Measurements from ENCODE around the gene ULK4. TPM values are rescaled to one million over a fixed set of nuclear protein-coding genes. Genes with fewer than 3 reads are reported as not detected.

Gene ULK4
- total and polyA plus RNA-seq, 7 donors: 2.1 to 18.6 (median 8.9) TPM

DNA sequence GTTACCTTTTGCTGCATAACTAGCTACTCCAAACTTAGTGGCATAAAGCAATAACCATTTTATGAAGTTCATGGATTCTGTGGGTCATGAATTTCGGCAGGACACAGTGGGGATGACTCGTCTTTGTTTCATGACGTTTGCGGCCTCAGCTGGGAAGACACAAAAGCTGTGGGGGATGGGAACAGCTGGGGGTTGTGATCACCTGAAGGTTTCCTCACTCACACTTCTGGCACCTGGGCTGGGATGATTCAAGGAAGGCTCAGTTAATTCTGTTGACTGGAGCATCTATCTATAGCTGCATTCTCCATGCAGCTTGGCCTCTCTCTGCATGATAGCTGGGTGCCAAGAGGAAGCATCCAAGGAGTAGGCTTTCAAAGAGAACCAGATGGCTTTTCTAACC is 332.8 kb downstream of the ULK4 start:
- TF ChIP-seq CTCF (IDR thresholded peaks at IDR 0.05) (no peak), EP300 (IDR thresholded peaks at IDR 0.05) (no peak), POLR2A (IDR thresholded peaks at IDR 0.05) (no peak)
- intact Hi-C loops (cut with DNase I): no loop called here
- Histone ChIP-seq H3K36me3 (no peaks in the 10 kb centered on the region), H3K27me3 (no peaks in the 10 kb centered on the region), H3K4me3 (no peak overlapping the region), H3K9me3 (no peaks in the 10 kb centered on the region), H3K4me1 (peaks cover 0 to 15% (median 0%) of the 10 kb centered on the region in 4 donors), H3K27ac (no peak overlapping the region)
- WGBS, 2 donors: 86 to 89% methylated on average over 4 of the region's 4 CpGs
- no peak for DNase-seq

DNA sequence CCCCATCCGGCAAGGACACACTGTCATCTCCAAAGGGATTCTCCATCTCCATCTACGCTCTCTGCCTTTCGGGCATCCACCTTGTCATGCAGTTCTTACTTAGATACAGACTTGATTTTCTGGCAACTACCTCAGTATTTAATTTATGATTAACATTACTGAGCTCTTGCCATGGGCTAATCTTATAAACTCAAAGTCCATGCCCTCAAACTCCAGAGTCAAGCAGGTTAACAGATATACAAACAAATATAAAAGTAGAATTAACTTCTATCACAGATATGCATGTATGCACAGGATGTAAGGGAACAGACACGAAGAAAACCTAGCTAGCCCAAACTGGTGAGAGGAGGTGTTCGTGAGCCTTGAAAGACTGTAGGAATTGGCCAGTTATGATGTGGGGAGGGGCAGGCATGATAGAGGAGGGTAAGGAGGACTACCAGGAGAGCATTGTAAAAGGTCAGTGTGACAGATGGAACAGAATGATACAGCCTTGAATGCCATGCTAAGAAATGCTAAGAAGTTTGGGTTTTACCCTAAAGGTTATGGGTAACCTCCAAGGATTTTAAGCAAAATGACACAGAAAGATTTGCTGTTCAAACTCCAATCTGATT is 334.3 kb downstream of the ULK4 start:
- Histone ChIP-seq H3K4me1 (peaks cover 0 to 2% (median 0%) of the 10 kb centered on the region in 4 donors), H3K9me3 (no peaks in the 10 kb centered on the region), H3K27ac (no peak overlapping the region), H3K27me3 (no peaks in the 10 kb centered on the region), H3K36me3 (no peaks in the 10 kb centered on the region), H3K4me3 (no peak overlapping the region)
- no peak for DNase-seq
- intact Hi-C loops (cut with DNase I): no loop called here
- TF ChIP-seq EP300 (IDR thresholded peaks at IDR 0.05) (no peak), CTCF (IDR thresholded peaks at IDR 0.05) (no peak), POLR2AphosphoS5 (IDR thresholded peaks at IDR 0.05) (no peak), POLR2A (IDR thresholded peaks at IDR 0.05) (no peak)
- 57 to 85% methylated on average over 5 of the region's 5 CpGs for WGBS, 2 donors

GRCh38 chr3:41612853-41613252 is 349.1 kb downstream of the ULK4 start:
- H3K27me3 ChIP-seq: no peaks in the 10 kb centered on the region

GRCh38 chr3:41611008-41611407 is 350.9 kb downstream of the ULK4 start:
- WGBS, 2 donors: 96 to 97% methylated on average over 6 of the region's 6 CpGs
- no peaks in the 10 kb centered on the region for H3K27me3 ChIP-seq

More at GRCh38 chr3:41612853-41613252, 349.1 kb downstream of the ULK4 start:
- H3K9me3 ChIP-seq: no peaks in the 10 kb centered on the region
- no peak overlapping the region for H3K4me3 ChIP-seq
- no peak for TF ChIP-seq POLR2AphosphoS5 (IDR thresholded peaks at IDR 0.05)
- no peak for TF ChIP-seq POLR2A (IDR thresholded peaks at IDR 0.05)
- TF ChIP-seq CTCF (IDR thresholded peaks at IDR 0.05): no peak
- TF ChIP-seq EP300 (IDR thresholded peaks at IDR 0.05): no peak
- H3K27ac ChIP-seq: no peak overlapping the region
- no peaks in the 10 kb centered on the region for H3K36me3 ChIP-seq
- intact Hi-C loops (cut with DNase I): no loop called here
- WGBS, 2 donors: 48 to 96% methylated on average over 2 of the region's 2 CpGs
- DNase-seq: no peak
- peaks cover 0 to 5% (median 2%) of the 10 kb centered on the region in 4 donors for H3K4me1 ChIP-seq

More at GRCh38 chr3:41611008-41611407, 350.9 kb downstream of the ULK4 start:
- Histone ChIP-seq H3K36me3 (no peaks in the 10 kb centered on the region), H3K9me3 (no peaks in the 10 kb centered on the region), H3K4me3 (no peak overlapping the region), H3K4me1 (peaks cover 0 to 5% (median 2%) of the 10 kb centered on the region in 4 donors), H3K27ac (no peak overlapping the region)
- DNase-seq: no peak
- intact Hi-C loops (cut with DNase I): no loop called here
- TF ChIP-seq POLR2A (IDR thresholded peaks at IDR 0.05) (no peak), POLR2AphosphoS5 (IDR thresholded peaks at IDR 0.05) (no peak), EP300 (IDR thresholded peaks at IDR 0.05) (no peak), CTCF (IDR thresholded peaks at IDR 0.05) (no peak)
